ENCODE measurements around the gene KRTAP20-3.

The KRTAP20-3 gene

GRCh38 chr21:30638686-30639085 is 4.0 kb upstream of the KRTAP20-3 start:
- Mint-ChIP-seq H3K9me3 (peaks cover 15% of the 10 kb centered on the region), H3K27me3 (no peaks in the 10 kb centered on the region), H3K4me1 (no peaks in the 10 kb centered on the region), H3K36me3 (ENCODE audit: low read depth) (no peaks in the 10 kb centered on the region), H3K4me3 (no peak overlapping the region), H3K27ac (no peak overlapping the region)
- DNase-seq (no peak), ATAC-seq (no peak)

GRCh38 chr21:30646904-30647414 is 4.3 kb downstream of the KRTAP20-3 start:
- DNase-seq (no peak), ATAC-seq (no peak)
- H3K27me3 Mint-ChIP-seq: no peaks in the 10 kb centered on the region
- H3K36me3 Mint-ChIP-seq (ENCODE audit: low read depth): no peaks in the 10 kb centered on the region
- H3K4me3 Mint-ChIP-seq: no peak overlapping the region
- no peaks in the 10 kb centered on the region for H3K4me1 Mint-ChIP-seq
- H3K9me3 Mint-ChIP-seq: peaks cover 13% of the 10 kb centered on the region
- H3K27ac Mint-ChIP-seq: no peak overlapping the region

GRCh38 chr21:30652891-30653290 is 10.2 kb downstream of the KRTAP20-3 start:
- H3K9me3 Mint-ChIP-seq: peaks cover 8% of the 10 kb centered on the region
- no peaks in the 10 kb centered on the region for H3K36me3 Mint-ChIP-seq (ENCODE audit: low read depth)
- no peaks in the 10 kb centered on the region for H3K4me1 Mint-ChIP-seq
- H3K4me3 Mint-ChIP-seq: no peak overlapping the region
- H3K27me3 Mint-ChIP-seq: peaks cover 2% of the 10 kb centered on the region
- ATAC-seq: no peak
- no peak overlapping the region for H3K27ac Mint-ChIP-seq
- DNase-seq: no peak

GRCh38 chr21:30668776-30669175 is 26.1 kb downstream of the KRTAP20-3 start:
- no peaks in the 10 kb centered on the region for H3K36me3 Mint-ChIP-seq (ENCODE audit: low read depth)

GRCh38 chr21:30672985-30673650 is 30.5 kb downstream of the KRTAP20-3 start:
- no peaks in the 10 kb centered on the region for H3K4me1 Mint-ChIP-seq
- ATAC-seq: no peak
- H3K36me3 Mint-ChIP-seq (ENCODE audit: low read depth): no peaks in the 10 kb centered on the region
- no peak overlapping the region for H3K27ac Mint-ChIP-seq
- peaks cover 19% of the 10 kb centered on the region for H3K9me3 Mint-ChIP-seq
- H3K4me3 Mint-ChIP-seq: no peak overlapping the region
- DNase-seq: no peak
- H3K27me3 Mint-ChIP-seq: no peaks in the 10 kb centered on the region

More at GRCh38 chr21:30668776-30669175, 26.1 kb downstream of the KRTAP20-3 start:
- no peak for ATAC-seq
- DNase-seq: no peak
- Mint-ChIP-seq H3K4me1 (no peaks in the 10 kb centered on the region), H3K9me3 (peaks cover 19% of the 10 kb centered on the region), H3K27ac (no peak overlapping the region), H3K4me3 (no peak overlapping the region), H3K27me3 (no peaks in the 10 kb centered on the region)

GRCh38 chr21:30674312-30674711 is 31.6 kb downstream of the KRTAP20-3 start:
- no peaks in the 10 kb centered on the region for H3K4me1 Mint-ChIP-seq
- H3K36me3 Mint-ChIP-seq (ENCODE audit: low read depth): no peaks in the 10 kb centered on the region
- H3K27ac Mint-ChIP-seq: no peak overlapping the region
- H3K9me3 Mint-ChIP-seq: peaks cover 19% of the 10 kb centered on the region
- H3K4me3 Mint-ChIP-seq: no peak overlapping the region
- no peak for ATAC-seq
- no peak for DNase-seq
- no peaks in the 10 kb centered on the region for H3K27me3 Mint-ChIP-seq

- Mint-ChIP-seq H3K36me3 (ENCODE audit: low read depth) (no peaks in the 10 kb centered on the region), H3K4me3 (no peak overlapping the region), H3K27me3 (no peaks in the 10 kb centered on the region), H3K27ac (no peak overlapping the region), H3K4me1 (no peaks in the 10 kb centered on the region), H3K9me3 (peaks cover under 1% of the 10 kb centered on the region)
- DNase-seq (no peak), ATAC-seq (no peak)
Observed at GRCh38 chr21:30676737-30677136, 34.1 kb downstream of the KRTAP20-3 start.

GRCh38 chr21:30680586-30680985 is 37.9 kb downstream of the KRTAP20-3 start:
- Mint-ChIP-seq H3K27me3 (no peaks in the 10 kb centered on the region), H3K36me3 (ENCODE audit: low read depth) (no peaks in the 10 kb centered on the region), H3K4me1 (no peaks in the 10 kb centered on the region), H3K9me3 (no peaks in the 10 kb centered on the region), H3K27ac (no peak overlapping the region), H3K4me3 (no peak overlapping the region)
- ATAC-seq (no peak), DNase-seq (no peak)

- no peaks in the 10 kb centered on the region for H3K27me3 Mint-ChIP-seq
- DNase-seq (no peak), ATAC-seq (no peak)
- H3K4me3 Mint-ChIP-seq: no peak overlapping the region
- no peaks in the 10 kb centered on the region for H3K36me3 Mint-ChIP-seq (ENCODE audit: low read depth)
- H3K4me1 Mint-ChIP-seq: no peaks in the 10 kb centered on the region
- no peak overlapping the region for H3K27ac Mint-ChIP-seq
- no peaks in the 10 kb centered on the region for H3K9me3 Mint-ChIP-seq
Observed at GRCh38 chr21:30684506-30684905, 41.8 kb downstream of the KRTAP20-3 start.

GRCh38 chr21:30689822-30690221 is 47.2 kb downstream of the KRTAP20-3 start:
- ATAC-seq (no peak), DNase-seq (no peak)
- Mint-ChIP-seq H3K9me3 (no peaks in the 10 kb centered on the region), H3K27me3 (no peaks in the 10 kb centered on the region), H3K36me3 (ENCODE audit: low read depth) (no peaks in the 10 kb centered on the region), H3K4me3 (no peak overlapping the region), H3K27ac (no peak overlapping the region), H3K4me1 (no peaks in the 10 kb centered on the region)
